HepG2 (cell line): ENCODE results near the gene CCND1. TPM values are rescaled to one million over a fixed set of nuclear protein-coding genes. Genes with fewer than 3 reads are reported as not detected.

Experiments
- AKAP8 ChIP-seq: sonication (generic); formaldehyde crosslinking; IDR thresholded peaks from 2 replicates; pipeline ENCODE4 v1.5.1; 2020; ENCODE audit warnings: mild to moderate bottlenecking, missing genetic modification reagents
- EHMT2 ChIP-seq: fragments of 200-600 bp; sonication (generic); IDR thresholded peaks from 2 replicates; pipeline ENCODE4 v1.7.0; 2017; ENCODE audit warnings: antibody characterized with exemption, low read depth, low read length, borderline replicate concordance
- ELF1 ChIP-seq: sonication (generic); formaldehyde crosslinking; IDR thresholded peaks from 2 replicates; pipeline ENCODE4 v1.4.0; 2020; ENCODE audit warnings: missing genetic modification reagents
- HNF4G ChIP-seq, 2 experiments: sonication (generic) in 1 of 2; formaldehyde crosslinking in 1 of 2; IDR thresholded peaks; 2 replicates each; pipeline versions ENCODE4 v1.4.0 to v1.6.1; 2011 to 2020; ENCODE audit warnings: borderline replicate concordance in 2 of 2, low read depth in 2 of 2, mild to moderate bottlenecking in 2 of 2, low read length in 1 of 2, missing genetic modification reagents in 1 of 2, moderate library complexity in 1 of 2
- JUNB ChIP-seq: sonication (generic); formaldehyde crosslinking; IDR thresholded peaks from 2 replicates; pipeline ENCODE4 v1.8.0; 2022; ENCODE audit warnings: missing genetic modification reagents, mild to moderate bottlenecking, borderline replicate concordance
- PAXIP1 ChIP-seq: sonication (generic); formaldehyde crosslinking; conservative IDR thresholded peaks from 2 replicates; pipeline ENCODE4 v1.4.0; 2020; ENCODE audit warnings: mild to moderate bottlenecking, missing genetic modification reagents, moderate library complexity
- POLR2AphosphoS2 ChIP-seq: IDR thresholded peaks from 2 replicates; pipeline ENCODE4 v1.6.1; 2011; ENCODE audit warnings: low read depth, low read length, improper control_type of control experiment
- RBFOX2 ChIP-seq: fragments of 200-400 bp; formaldehyde crosslinking; IDR thresholded peaks from 2 replicates; pipeline ENCODE4 v1.6.1; 2017; ENCODE audit warnings: low read depth, mild to moderate bottlenecking, low read length
- RBM22 ChIP-seq: fragments of 200-400 bp; formaldehyde crosslinking; optimal IDR thresholded peaks from 2 replicates; pipeline ENCODE3; 2017; ENCODE audit warnings: mild to moderate bottlenecking, low read length, moderate library complexity
- RXRB ChIP-seq: IDR thresholded peaks from 2 replicates; pipeline ENCODE4 v1.6.1; 2016; ENCODE audit warnings: borderline replicate concordance, missing genetic modification reagents, missing compliant biosample characterization
- ZNF510 ChIP-seq: sonication (generic); formaldehyde crosslinking; IDR thresholded peaks from 2 replicates; pipeline ENCODE4 v1.4.0; 2020; ENCODE audit warnings: low read depth, mild to moderate bottlenecking, missing genetic modification reagents
- ZNF691 ChIP-seq: sonication (generic); formaldehyde crosslinking; IDR thresholded peaks from 2 replicates; pipeline ENCODE4 v1.4.0; 2020; ENCODE audit warnings: missing genetic modification reagents, low read depth, mild to moderate bottlenecking, borderline replicate concordance
- ZNF878 ChIP-seq: sonication (generic); formaldehyde crosslinking; IDR thresholded peaks from 2 replicates; pipeline ENCODE4 v1.8.1; 2023; ENCODE audit warnings: mild to moderate bottlenecking, missing genetic modification reagents, moderate library complexity
- ZSCAN22 ChIP-seq: sonication (generic); formaldehyde crosslinking; IDR thresholded peaks from 2 replicates; pipeline ENCODE4 v1.4.0; 2020; ENCODE audit warnings: mild to moderate bottlenecking, missing genetic modification reagents
- polyA plus RNA-seq, 8 experiments: library from polyadenylated mRNA; depleted of rRNA in 3 of 8; stranded (reverse) in 7 of 8; unstranded in 1 of 8; fragments of >200 nt; fragmentation: Illumina TruSeq in 4 of 8; extraction: Trizol in 4 of 8; gene quantifications; 2 replicates each; pipeline versions ENCODE4 v1.2.1 to v1.2.3, GENCODE V29; 2011 to 2016; ENCODE audit warnings: low read depth in 4 of 8, missing spikeins in 1 of 8, mixed read lengths in 1 of 8; ENCODE audit not compliant: insufficient read depth in 1 of 8
- total RNA-seq, 5 experiments: library from RNA; depleted of rRNA; stranded (reverse); fragments of >200 nt; fragmentation: Illumina TruSeq; extraction: Trizol; gene quantifications; 2 replicates each; pipeline ENCODE4 v1.2.3, GENCODE V29; 2016; ENCODE audit warnings: low read depth in 1 of 5
- TF ChIP-seq, protein P1 (sequence below): sonication (generic); formaldehyde crosslinking; IDR thresholded peaks from 2 replicates; pipeline ENCODE4 v1.4.0; 2020; ENCODE audit warnings: mild to moderate bottlenecking, missing genetic modification reagents
- TF ChIP-seq, protein P2 (sequence below): sonication (generic); formaldehyde crosslinking; IDR thresholded peaks from 2 replicates; pipeline ENCODE4 v1.5.0; 2020; ENCODE audit warnings: missing genetic modification reagents

Gene CCND1
- total and polyA plus RNA-seq, 2 of the 13 experiments (the other 11 are each of a cell fraction or from before 2014, with no cell fraction given), result 107 to 136 TPM

DNA sequence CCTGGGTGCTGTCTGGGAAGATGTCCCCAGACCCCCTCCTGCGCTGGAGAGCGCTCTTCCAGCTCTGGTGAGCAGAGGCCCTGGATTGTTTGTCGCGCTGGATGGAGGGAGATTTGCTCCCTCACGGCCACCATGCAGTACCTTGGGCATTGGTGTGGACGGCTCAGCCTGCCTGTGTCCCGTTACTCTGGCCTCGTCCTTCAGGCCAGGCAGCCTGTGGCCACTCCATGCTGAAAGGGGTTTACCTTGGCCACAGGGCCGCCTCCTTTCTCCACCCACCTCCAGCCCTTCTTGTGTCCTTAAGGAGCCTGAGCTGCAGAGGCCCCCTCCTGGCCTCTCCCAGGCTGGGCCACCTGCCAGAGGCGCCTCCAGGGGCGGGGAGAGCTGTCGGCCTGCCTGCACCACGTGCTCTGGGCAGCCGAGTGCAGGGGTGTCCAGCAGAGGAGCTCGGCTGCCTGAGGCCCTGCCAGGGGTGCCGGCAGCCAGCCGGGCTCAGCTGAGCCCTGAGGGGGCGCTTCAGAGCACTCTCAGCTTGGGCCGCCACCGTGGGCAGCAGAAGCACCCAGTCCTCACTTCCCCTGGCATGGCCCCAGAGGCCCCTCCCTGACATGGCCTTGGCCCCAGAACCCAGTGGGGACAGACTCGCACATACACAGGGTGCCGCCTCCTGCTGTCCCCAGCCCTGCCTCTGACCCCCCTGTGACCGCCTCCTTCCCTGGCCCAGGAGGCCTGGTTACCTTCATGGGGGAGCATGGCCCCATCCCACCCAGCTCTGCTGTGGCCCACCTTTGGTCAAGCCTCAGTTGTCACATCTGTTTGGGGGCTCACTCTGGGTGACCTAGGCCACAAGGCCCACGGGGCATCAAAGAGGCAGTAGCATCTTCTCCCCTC is 3.4 kb downstream of the CCND1 start (continued):
- TF ChIP-seq, protein P1, sequence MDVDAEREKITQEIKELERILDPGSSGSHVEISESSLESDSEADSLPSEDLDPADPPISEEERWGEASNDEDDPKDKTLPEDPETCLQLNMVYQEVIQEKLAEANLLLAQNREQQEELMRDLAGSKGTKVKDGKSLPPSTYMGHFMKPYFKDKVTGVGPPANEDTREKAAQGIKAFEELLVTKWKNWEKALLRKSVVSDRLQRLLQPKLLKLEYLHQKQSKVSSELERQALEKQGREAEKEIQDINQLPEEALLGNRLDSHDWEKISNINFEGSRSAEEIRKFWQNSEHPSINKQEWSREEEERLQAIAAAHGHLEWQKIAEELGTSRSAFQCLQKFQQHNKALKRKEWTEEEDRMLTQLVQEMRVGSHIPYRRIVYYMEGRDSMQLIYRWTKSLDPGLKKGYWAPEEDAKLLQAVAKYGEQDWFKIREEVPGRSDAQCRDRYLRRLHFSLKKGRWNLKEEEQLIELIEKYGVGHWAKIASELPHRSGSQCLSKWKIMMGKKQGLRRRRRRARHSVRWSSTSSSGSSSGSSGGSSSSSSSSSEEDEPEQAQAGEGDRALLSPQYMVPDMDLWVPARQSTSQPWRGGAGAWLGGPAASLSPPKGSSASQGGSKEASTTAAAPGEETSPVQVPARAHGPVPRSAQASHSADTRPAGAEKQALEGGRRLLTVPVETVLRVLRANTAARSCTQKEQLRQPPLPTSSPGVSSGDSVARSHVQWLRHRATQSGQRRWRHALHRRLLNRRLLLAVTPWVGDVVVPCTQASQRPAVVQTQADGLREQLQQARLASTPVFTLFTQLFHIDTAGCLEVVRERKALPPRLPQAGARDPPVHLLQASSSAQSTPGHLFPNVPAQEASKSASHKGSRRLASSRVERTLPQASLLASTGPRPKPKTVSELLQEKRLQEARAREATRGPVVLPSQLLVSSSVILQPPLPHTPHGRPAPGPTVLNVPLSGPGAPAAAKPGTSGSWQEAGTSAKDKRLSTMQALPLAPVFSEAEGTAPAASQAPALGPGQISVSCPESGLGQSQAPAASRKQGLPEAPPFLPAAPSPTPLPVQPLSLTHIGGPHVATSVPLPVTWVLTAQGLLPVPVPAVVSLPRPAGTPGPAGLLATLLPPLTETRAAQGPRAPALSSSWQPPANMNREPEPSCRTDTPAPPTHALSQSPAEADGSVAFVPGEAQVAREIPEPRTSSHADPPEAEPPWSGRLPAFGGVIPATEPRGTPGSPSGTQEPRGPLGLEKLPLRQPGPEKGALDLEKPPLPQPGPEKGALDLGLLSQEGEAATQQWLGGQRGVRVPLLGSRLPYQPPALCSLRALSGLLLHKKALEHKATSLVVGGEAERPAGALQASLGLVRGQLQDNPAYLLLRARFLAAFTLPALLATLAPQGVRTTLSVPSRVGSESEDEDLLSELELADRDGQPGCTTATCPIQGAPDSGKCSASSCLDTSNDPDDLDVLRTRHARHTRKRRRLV (CRISPR knock-in tag), result 0 out of 2 replicates have a peak, but pooled peaks have one; percentile 23
- TF ChIP-seq HNF4G (IDR thresholded peaks at IDR 0.05; ENCODE audit: borderline replicate concordance, low read depth, low read length) (no peak), HNF4G (CRISPR knock-in tag; IDR thresholded peaks at IDR 0.05; ENCODE audit: borderline replicate concordance, low read depth) (0 out of 2 replicates have a peak, but pooled peaks have one; percentile 45), AKAP8 (CRISPR knock-in tag) (no peak), RBM22 (peak; percentile 61), ZNF691 (CRISPR knock-in tag) (peak; percentile 60; the same call in 1 of the 2 replicates), ZNF878 (CRISPR knock-in tag) (peak; percentile 80; the same call in 1 of the 2 replicates), ZSCAN22 (CRISPR knock-in tag) (no peak), JUNB (CRISPR knock-in tag) (no peak), PAXIP1 (peak; percentile 42), EHMT2 (no peak), ELF1 (peak; percentile 11; the same call in 1 of the 2 replicates), RXRB (peak; percentile 67), POLR2AphosphoS2 (no peak), RBFOX2 (peak; percentile 85), ZNF510 (CRISPR knock-in tag) (peak; percentile 69; the same call in 1 of the 2 replicates)
- TF ChIP-seq, protein P2, sequence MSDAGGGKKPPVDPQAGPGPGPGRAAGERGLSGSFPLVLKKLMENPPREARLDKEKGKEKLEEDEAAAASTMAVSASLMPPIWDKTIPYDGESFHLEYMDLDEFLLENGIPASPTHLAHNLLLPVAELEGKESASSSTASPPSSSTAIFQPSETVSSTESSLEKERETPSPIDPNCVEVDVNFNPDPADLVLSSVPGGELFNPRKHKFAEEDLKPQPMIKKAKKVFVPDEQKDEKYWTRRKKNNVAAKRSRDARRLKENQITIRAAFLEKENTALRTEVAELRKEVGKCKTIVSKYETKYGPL, result no peak
